ENCODE measurements around the gene MYMX.
"Not testable (repeated sequence)": the region's sequence is repeated elsewhere in the genome, so short reads cannot be mapped to it uniquely, and the experiment has no call there.

Gene MYMX

GRCh38 chr6:44221291-44221960 is 4.7 kb downstream of the MYMX start:
- FAIRE-seq, result no peak

- no peak for FAIRE-seq
Observed at GRCh38 chr6:44221961-44222335, 5.2 kb downstream of the MYMX start.

GRCh38 chr6:44222486-44223318 is 6.0 kb downstream of the MYMX start:
- FAIRE-seq, result no peak

- no peak for FAIRE-seq
Observed at GRCh38 chr6:44223319-44224028, 6.7 kb downstream of the MYMX start, which contains the start of gene SLC29A1. Gene SLC29A1 (plus strand): TSS chr6:44223595. CDS start chr6:44227314, 3,719 bp downstream.

DNA sequence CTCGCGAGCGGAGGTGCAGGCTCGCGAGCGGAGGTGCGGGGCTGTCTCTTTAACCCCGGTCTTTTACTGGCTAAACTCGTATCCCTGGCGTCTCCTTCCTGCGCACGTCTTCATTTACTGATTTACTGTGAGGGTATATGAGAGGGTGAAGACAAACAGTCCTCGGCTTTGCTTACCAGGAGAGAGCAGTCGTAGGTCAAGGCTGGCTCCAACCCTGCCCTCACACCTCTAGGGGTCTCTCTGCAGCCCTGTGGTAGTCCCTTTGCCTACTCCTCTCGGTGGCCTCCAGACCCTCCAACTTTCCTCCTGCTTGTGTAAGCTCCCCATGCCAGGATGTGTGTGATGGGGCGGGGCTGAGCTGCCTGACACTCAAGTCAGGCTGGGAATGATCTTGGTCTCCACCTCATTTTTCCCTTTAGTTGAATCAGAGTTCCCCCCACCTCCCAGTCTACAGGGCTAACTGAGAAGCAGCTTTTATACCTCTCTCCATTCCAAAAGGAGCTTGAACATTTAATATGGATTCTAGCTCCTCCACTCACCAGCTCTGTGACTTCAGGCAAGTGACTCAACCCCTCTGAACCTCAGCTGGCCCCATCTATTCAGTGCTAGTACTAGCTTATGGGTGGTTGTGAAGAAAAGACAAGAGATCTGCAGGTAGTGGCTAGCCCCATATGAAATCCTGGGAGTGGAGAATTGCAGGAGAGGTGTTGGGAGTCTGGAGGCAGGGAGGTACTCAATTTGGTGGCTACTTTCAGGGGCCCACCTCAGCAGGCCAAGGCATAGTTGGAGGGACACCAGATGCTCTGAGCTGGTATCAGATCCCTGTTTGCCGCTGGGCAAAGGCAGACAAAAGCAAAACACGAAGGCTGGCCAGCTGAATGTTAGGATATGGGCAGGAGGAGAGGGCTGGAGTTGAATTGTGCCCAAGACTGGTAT is 7.6 kb downstream of the MYMX start:
- FAIRE-seq, result no peak

DNA sequence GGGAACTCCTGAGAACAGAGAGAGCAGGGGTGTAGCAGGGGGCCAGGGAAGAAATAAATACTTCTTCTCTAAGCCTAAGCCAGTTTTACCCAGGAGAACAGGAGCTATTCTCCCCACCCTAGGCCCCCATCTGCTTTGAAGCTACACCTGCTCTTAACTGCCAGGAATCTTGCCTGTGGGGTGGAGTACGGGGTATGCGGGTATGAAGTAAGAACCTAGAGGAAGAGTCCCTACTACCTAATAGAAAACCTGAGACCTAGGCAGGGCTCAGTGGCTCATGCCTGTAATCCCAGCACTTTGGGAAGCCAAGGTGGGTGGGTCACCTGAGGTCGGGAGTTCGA is 8.2 kb downstream of the MYMX start:
- no peak for FAIRE-seq

DNA sequence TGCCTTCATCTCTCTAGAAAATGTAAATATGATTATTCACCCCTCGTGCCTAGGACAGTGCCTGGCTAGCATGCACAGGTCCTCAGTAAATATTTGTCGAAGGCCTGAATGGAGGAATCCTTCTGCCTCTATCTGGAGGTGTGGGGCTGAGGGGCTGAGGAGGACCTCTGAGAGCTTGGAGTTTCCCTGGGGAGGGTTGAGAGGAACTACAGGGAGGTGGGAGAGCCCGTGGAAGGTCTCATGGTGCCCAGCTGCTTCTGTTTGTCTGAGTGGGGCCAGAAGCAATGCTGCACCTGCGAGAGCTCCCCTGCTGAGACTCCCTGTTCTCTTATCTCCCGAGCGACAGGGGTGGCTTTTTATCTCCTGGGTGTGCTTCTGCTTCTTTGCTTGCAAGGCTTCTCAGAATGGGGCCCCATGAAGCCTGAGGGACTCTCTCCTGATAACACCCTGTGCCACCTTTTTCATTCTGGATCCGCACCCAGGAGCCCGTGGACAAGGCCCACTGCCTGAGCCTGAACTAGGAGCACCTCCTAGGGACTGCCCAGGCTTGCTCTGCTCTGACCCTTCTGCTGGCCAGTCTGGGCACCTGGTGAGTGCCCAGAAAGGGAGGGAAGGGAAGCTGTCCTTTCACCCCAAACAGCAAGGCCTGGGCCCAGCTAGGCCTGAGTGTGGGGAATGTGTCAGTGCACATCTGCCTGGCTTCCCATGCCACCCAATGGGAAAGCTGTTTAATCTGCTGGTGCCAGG is 9.0 kb downstream of the MYMX start:
- FAIRE-seq, result no peak

- no peak for FAIRE-seq
Observed at GRCh38 chr6:44226368-44227147, 9.8 kb downstream of the MYMX start.

DNA sequence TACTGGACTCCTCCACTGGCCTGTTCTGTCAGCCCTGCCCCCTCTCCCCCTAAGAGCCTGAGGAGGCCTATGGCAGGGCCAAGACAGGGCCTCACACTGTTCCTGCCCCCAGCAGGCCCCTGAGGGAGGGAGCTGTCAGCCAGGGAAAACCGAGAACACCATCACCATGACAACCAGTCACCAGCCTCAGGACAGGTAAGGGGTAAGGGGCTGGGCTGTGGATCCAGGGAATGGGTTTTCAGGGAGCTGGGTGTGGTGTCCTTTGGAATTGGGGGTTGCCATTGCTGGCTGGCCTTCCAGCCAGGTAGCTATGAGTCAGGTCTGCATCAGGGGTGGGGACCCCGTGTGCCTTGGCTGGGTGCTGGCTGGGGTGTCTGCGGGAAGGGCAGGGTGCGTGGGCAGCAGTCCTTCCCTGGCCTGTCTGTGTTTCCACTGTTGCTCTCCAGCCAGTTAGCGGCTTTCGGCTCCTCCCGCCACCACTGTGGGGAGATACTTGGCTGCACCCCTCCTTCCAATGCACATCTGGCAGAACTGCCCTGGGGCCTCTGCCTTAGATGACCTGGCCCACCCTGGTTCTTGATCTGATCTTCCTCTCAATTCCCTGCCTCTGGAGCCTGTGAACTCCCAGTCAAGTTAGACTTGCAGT is 10.5 kb downstream of the MYMX start:
- no peak for FAIRE-seq

DNA sequence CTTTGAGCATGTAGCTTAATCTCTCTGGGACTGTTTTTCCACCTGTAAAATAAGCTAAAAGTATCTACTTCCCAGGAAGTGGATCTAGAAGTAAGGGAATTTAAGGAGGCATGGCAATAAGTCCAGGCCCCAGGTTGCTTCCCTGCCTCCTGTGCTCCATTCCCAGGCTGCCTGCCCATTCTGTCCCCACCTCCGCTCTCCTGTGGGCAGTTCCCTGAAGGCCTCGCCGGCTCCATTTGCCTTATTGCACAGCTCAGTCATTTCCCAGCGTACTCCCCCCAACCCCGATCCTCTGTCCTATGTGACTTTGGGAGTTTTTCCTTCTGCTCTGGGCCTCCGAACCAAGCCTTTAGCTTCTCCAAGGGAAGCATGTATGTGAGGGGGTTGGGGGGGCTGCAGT is 11.3 kb downstream of the MYMX start:
- no peak for FAIRE-seq

DNA sequence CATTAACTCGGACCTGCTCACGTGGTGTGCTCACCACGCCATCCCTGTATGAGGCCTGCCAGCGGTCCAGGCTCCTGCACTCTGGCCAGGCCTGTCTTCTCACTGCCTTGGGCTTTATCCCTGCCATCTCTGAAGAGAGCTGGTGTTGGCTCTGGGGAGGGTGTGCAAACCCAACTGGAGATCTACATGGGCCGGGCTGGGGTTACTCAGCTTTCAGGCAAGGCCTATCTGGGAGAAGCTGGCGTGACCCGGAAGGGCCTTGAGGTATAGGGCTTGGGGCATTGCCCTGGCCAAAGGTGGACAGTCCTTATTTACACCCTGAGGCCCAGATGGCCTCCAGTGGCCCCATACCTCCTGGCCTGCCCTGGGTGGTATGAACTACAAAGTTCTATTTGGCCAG is 11.7 kb downstream of the MYMX start:
- FAIRE-seq, result no peak

DNA sequence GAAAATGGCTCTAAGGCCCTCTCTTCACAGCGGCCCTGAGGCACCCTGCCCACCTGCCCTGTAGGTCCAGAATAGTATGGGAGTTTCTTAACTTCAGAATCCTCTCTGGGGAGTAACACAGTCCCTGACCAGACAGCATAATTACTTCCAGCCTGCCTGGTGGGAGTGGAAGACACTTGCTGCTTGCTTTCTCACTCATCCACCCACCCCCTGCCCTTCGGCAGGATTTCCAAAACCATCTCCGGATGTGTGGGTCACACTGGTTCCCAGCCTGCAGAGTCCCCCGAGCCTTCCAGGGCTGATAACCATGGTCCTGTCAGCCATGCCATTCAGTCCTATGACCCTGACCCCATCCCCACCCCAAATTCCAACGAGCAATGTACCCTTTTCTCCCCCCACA is 12.1 kb downstream of the MYMX start:
- no peak for FAIRE-seq

GRCh38 chr6:44229376-44230033 is 12.8 kb downstream of the MYMX start:
- FAIRE-seq, result no peak

- no peak for FAIRE-seq
Observed at GRCh38 chr6:44230034-44230675, 13.4 kb downstream of the MYMX start.

- FAIRE-seq, result not testable (repeated sequence)
Observed at GRCh38 chr6:44231426-44231825, 14.7 kb downstream of the MYMX start.

GRCh38 chr6:44232676-44233566 is 16.2 kb downstream of the MYMX start:
- FAIRE-seq, result no peak

DNA sequence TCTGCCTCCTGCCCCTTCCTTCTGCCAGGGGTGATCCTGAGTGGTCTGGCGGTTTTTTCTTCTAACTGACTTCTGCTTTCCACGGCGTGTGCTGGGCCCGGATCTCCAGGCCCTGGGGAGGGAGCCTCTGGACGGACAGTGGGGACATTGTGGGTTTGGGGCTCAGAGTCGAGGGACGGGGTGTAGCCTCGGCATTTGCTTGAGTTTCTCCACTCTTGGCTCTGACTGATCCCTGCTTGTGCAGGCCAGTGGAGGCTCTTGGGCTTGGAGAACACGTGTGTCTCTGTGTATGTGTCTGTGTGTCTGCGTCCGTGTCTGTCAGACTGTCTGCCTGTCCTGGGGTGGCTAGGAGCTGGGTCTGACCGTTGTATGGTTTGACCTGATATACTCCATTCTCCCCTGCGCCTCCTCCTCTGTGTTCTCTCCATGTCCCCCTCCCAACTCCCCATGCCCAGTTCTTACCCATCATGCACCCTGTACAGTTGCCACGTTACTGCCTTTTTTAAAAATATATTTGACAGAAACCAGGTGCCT is 16.9 kb downstream of the MYMX start:
- no peak for FAIRE-seq

Measured in islet of Langerhans (tissue), 1 donor.